Measurements from ENCODE around the gene PRKCG.
"Not testable (repeated sequence)": the region's sequence is repeated elsewhere in the genome, so short reads cannot be mapped to it uniquely, and the experiment has no call there.

The PRKCG gene

DNA sequence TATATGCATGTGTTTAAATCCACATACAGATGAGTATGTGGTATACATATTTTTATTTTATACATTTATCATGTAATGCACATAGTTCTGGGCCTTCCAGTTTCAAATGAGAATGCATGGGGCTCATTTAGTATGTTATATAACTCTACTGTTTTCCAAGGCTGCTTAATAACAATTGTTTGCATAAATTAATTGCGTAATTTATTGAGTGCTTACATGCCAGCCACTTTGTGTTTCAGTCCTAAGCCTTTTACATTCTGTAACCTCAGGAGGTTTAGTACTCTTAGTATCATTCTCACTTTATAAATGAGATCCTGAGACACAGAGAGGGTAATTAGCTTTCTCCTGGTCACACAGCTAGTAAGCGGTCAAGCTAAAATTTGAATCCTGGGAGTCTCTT, 64.0 kb downstream of the PRKCG start:
- no peak for DNase-seq

DNA sequence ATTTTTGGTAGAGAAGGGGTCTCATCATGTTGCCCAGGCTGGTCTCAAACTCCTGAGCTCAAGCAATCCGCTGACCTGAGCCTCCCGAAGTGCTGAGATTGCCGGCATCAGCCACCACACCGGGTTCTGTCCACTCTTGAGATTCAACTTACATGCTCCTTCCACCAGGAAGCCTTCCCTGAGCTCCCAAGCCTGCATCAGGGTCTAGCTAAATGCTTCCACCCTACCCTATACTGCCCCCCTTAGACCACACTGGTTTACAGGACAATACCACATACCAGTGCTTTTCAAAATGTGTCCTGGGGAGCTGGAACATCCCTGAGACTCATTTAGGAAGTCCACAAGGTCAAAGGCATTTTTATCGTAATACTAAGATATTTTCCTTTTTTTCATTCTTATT, 65.6 kb downstream of the PRKCG start:
- no peak for DNase-seq

DNA sequence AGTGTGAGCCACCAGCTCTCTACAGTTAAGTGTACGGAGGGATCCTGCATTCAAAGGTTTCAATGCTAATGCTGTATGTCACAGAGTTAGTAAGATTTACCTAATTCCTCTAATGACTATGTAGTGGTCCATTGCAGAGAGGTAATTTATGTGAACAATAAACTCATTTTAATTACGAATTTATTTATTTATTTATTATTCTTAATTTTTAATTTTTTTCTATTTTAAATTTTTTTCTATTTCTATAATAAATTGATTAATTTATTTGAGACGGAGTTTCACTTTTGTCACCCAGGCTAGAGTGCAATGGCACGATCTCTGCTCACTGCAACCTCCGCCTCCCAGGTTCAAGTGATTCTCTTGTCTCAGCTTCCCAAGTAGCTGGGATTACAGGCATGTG, 66.6 kb downstream of the PRKCG start:
- not testable (repeated sequence) for DNase-seq

DNA sequence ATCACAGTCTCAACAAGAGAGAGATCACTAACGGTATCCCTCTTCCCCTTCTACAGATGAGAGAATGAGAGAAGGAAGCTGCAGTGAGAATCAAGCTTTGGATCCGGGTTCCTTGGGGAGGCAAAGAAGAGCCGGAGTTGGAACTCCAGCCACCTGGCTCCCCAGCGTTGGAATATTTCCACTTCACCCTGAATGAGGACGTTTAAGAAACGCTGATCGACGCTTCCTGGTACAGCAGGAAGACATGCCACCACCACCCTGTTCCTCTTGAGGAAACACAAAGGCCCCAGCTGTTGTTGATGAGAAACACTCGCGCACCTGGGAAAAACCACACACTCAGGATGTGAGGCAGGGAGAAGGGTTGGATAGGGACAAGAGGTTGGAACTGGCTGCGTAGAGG, 69.4 kb downstream of the PRKCG start:
- DNase-seq, result no peak

DNA sequence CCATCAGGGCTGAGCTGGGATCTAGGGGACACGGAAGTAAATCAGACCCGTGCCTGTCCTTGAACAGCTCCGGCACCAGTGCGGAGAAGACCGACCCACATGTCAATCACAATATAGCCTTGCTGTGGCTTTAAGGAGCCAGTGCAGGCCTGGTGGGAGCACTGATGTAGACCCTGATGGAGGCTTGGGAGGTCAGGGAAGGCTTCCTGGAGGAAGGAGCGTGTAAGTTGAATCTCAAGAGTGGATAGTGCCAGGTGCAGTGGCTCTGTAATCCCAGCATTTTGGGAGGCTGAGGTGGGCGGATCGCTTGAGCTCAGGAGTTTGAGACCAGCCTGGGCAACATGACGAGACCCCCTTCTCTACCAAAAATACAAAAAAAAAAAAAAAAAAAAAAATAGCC, 70.0 kb downstream of the PRKCG start:
- DNase-seq, result no peak

DNA sequence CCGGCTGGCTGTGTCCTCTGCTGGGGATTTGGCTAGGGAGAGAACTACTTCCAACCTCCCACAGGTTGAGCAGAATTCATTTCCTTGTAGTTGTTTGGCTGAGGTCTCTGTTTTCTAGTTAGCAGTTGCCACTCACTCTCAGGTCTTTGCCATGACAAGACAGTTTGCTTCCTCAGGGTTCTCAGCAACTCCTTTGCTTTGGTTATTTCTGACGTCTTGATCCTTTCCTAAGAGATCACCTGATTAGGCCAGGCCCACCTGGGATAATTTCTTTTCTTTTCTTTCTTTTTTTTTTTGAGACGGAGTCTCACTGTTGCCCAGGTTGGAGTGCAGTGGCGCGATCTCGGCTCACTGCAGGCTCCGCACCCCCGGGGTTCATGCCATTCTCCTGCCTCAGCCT, 71.4 kb downstream of the PRKCG start:
- DNase-seq, result no peak
